ENCODE data around the gene RPL4. TPM values are rescaled to one million over a fixed set of nuclear protein-coding genes. Genes with fewer than 3 reads are reported as not detected.

RPL4 gene
- polyA plus RNA-seq, 3 donors: 533 to 1,696 (median 536) TPM

DNA sequence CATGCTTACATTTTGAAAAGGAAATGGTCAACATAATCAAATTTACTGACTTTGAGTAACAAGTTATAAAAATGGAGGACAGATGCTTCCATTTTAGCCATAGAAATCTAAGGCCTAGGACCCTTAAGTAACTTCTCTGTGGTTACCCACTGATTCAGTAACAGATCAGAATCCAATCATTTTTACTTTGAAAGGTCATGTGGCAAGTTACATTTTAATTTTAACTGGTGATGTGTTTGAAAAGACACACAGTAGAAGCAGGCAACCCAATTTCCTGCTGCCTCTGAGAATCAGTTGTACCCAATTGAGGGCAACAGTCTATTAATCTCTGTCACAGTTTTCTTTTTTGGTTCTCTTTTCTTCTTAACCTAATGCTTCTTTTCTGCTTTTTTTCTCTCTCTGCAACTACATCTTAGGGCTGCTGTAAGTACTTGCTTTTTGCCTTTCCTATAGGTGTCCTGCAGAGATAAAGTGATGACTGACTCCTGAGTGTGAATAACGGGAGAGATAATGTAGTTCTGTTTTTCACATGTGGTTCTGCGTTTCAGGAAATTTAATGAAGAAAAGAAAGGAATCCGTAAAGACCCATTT is 3.7 kb upstream of the RPL4 start:
- Mint-ChIP-seq H3K4me1 (peaks cover 14% of the 10 kb centered on the region), H3K27me3 (ENCODE audit: low read depth in 3 of 3) (peaks cover 0 to 2% (median 0%) of the 10 kb centered on the region in 3 donors), H3K36me3 (peaks cover 4 to 6% of the 10 kb centered on the region in 2 donors), H3K9me3 (no peaks in the 10 kb centered on the region), H3K27ac (peak overlapping the region in 1 of 7 donors; percentile 3), H3K4me3 (no peak overlapping the region)
- Histone ChIP-seq H3K4me3 (replicated peaks in 1 of 3; ENCODE audit: low read depth in 2 of 3, low read length in 3 of 3) (no peak overlapping the region), H2AFZ (ENCODE audit: insufficient read depth, low read depth, low read length, poor library complexity, severe bottlenecking) (no peak overlapping the region), H3K79me2 (ENCODE audit: insufficient read depth, low read length) (peaks cover 42% of the 10 kb centered on the region), H3K9me3 (replicated peaks in 1 of 2; ENCODE audit: control insufficient read depth in 1 of 2, insufficient read depth in 1 of 2, low read length in 2 of 2) (no peaks in the 10 kb centered on the region), H3K27me3 (ENCODE audit: control insufficient read depth in 2 of 2, insufficient read depth in 2 of 2, low read length in 2 of 2) (no peaks in the 10 kb centered on the region), H3K36me3 (replicated peaks in 1 of 2; ENCODE audit: control insufficient read depth in 1 of 2, insufficient read depth in 2 of 2, low read length in 2 of 2) (peaks cover 0 to 6% of the 10 kb centered on the region in 2 donors), H3K9ac (ENCODE audit: insufficient read depth, low read length, poor library complexity, severe bottlenecking) (no peak overlapping the region), H3K4me1 (ENCODE audit: control insufficient read depth in 1 of 2, insufficient read depth in 2 of 2, low read length in 2 of 2) (peaks cover 14 to 17% of the 10 kb centered on the region in 2 donors), H4K20me1 (ENCODE audit: insufficient read depth, low read length) (peaks cover 8% of the 10 kb centered on the region), H3K4me2 (replicated peaks; ENCODE audit: extremely low read depth, low read length, poor library complexity, severe bottlenecking) (no peak overlapping the region), H3K27ac (ENCODE audit: low read depth in 1 of 2, low read length in 2 of 2) (no peak overlapping the region)
- DNase-seq: no peak
- intact Hi-C loops (cut with micrococcal nuclease): no loop called here
- TF ChIP-seq, protein P1, sequence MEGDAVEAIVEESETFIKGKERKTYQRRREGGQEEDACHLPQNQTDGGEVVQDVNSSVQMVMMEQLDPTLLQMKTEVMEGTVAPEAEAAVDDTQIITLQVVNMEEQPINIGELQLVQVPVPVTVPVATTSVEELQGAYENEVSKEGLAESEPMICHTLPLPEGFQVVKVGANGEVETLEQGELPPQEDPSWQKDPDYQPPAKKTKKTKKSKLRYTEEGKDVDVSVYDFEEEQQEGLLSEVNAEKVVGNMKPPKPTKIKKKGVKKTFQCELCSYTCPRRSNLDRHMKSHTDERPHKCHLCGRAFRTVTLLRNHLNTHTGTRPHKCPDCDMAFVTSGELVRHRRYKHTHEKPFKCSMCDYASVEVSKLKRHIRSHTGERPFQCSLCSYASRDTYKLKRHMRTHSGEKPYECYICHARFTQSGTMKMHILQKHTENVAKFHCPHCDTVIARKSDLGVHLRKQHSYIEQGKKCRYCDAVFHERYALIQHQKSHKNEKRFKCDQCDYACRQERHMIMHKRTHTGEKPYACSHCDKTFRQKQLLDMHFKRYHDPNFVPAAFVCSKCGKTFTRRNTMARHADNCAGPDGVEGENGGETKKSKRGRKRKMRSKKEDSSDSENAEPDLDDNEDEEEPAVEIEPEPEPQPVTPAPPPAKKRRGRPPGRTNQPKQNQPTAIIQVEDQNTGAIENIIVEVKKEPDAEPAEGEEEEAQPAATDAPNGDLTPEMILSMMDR (IDR thresholded peaks at IDR 0.05): no peak
- WGBS (ENCODE audit: insufficient coverage): no CpG with 5 or more reads among the region's 3 CpGs

DNA sequence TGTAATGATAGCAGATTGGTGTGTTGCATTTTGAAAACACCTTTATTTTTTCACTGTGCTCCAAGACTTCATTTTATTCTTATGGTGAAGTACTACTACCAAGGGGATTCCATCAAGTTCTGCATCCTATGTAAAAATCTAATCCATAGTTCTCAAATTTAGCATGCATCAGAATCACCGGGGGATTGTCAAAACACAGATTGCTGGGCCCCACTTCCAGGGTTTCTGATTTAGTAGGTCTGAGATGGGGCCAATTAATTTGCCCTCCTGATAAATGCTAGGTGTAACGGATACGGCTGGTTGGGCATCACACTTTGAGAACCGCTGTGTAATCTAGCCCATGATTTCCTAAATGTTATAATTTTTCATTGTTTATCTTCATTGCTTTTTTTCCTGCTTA is 1.2 kb upstream of the RPL4 start:
- DNase-seq: no peak
- Mint-ChIP-seq H3K27ac (peak overlapping the region in 6 of 7 donors; percentile 97 to 99 (median 98)), H3K4me1 (peaks cover 30% of the 10 kb centered on the region), H3K27me3 (ENCODE audit: low read depth in 3 of 3) (peaks cover 0 to 2% (median 0%) of the 10 kb centered on the region in 3 donors), H3K9me3 (no peaks in the 10 kb centered on the region), H3K4me3 (peak overlapping the region; percentile 100), H3K36me3 (peaks cover 26 to 27% of the 10 kb centered on the region in 2 donors)
- Histone ChIP-seq H3K9ac (ENCODE audit: insufficient read depth, low read length, poor library complexity, severe bottlenecking) (peak overlapping the region; percentile 83), H3K4me3 (replicated peaks in 1 of 3; ENCODE audit: low read depth in 2 of 3, low read length in 3 of 3) (peak overlapping the region; percentile 92 to 98 (median 97)), H3K9me3 (replicated peaks in 1 of 2; ENCODE audit: control insufficient read depth in 1 of 2, insufficient read depth in 1 of 2, low read length in 2 of 2) (no peaks in the 10 kb centered on the region), H2AFZ (ENCODE audit: insufficient read depth, low read depth, low read length, poor library complexity, severe bottlenecking) (peak overlapping the region; percentile 97), H3K79me2 (ENCODE audit: insufficient read depth, low read length) (peaks cover 65% of the 10 kb centered on the region), H3K27ac (ENCODE audit: low read depth in 1 of 2, low read length in 2 of 2) (peak overlapping the region in 1 of 2 donors; percentile 88), H4K20me1 (ENCODE audit: insufficient read depth, low read length) (peaks cover 30% of the 10 kb centered on the region), H3K36me3 (replicated peaks in 1 of 2; ENCODE audit: control insufficient read depth in 1 of 2, insufficient read depth in 2 of 2, low read length in 2 of 2) (peaks cover 24 to 32% of the 10 kb centered on the region in 2 donors), H3K4me2 (replicated peaks; ENCODE audit: extremely low read depth, low read length, poor library complexity, severe bottlenecking) (peak overlapping the region; percentile 99), H3K4me1 (ENCODE audit: control insufficient read depth in 1 of 2, insufficient read depth in 2 of 2, low read length in 2 of 2) (peaks cover 25 to 40% of the 10 kb centered on the region in 2 donors), H3K27me3 (ENCODE audit: control insufficient read depth in 2 of 2, insufficient read depth in 2 of 2, low read length in 2 of 2) (no peaks in the 10 kb centered on the region)
- intact Hi-C loops (cut with micrococcal nuclease): no loop called here
- no CpG with 5 or more reads among the region's 4 CpGs for WGBS (ENCODE audit: insufficient coverage)
- TF ChIP-seq, protein P1 (IDR thresholded peaks at IDR 0.05): no peak
